ENCODE measurements around the gene TMEM79.
"Not testable (repeated sequence)": the region's sequence is repeated elsewhere in the genome, so short reads cannot be mapped to it uniquely, and the experiment has no call there.

TMEM79 gene

GRCh38 chr1:156308078-156308477 lies 24.0 kb downstream of the TMEM79 start:
- H3K4me3 ChIP-seq (ENCODE audit: control insufficient read depth, low read depth, low read length), result no peak overlapping the region
- no peak for DNase-seq (ENCODE audit: low read depth)
- TF ChIP-seq CTCF (IDR thresholded peaks at IDR 0.05; ENCODE audit: control insufficient read depth, insufficient read depth, low read depth, low read length, missing control alignments), result no peak

- TF ChIP-seq CTCF (IDR thresholded peaks at IDR 0.05; ENCODE audit: control insufficient read depth, insufficient read depth, low read depth, low read length, missing control alignments), result no peak
- H3K4me3 ChIP-seq (ENCODE audit: control insufficient read depth, low read depth, low read length), result no peak overlapping the region
- DNase-seq (ENCODE audit: low read depth), result no peak
Measured at GRCh38 chr1:156310962-156311361, 26.8 kb downstream of the TMEM79 start.

- no peak overlapping the region for H3K4me3 ChIP-seq (ENCODE audit: control insufficient read depth, low read depth, low read length)
- no peak for DNase-seq (ENCODE audit: low read depth)
- no peak for TF ChIP-seq CTCF (IDR thresholded peaks at IDR 0.05; ENCODE audit: control insufficient read depth, insufficient read depth, low read depth, low read length, missing control alignments)
Measured at GRCh38 chr1:156316909-156317308, 32.8 kb downstream of the TMEM79 start.

- DNase-seq (ENCODE audit: low read depth), result no peak
- peak; percentile 52 for TF ChIP-seq CTCF (IDR thresholded peaks at IDR 0.05; ENCODE audit: control insufficient read depth, insufficient read depth, low read depth, low read length, missing control alignments)
- H3K4me3 ChIP-seq (ENCODE audit: control insufficient read depth, low read depth, low read length), result no peak overlapping the region
Measured at GRCh38 chr1:156319664-156320063, 35.5 kb downstream of the TMEM79 start.

- no peak for DNase-seq (ENCODE audit: low read depth)
- no peak for TF ChIP-seq CTCF (IDR thresholded peaks at IDR 0.05; ENCODE audit: control insufficient read depth, insufficient read depth, low read depth, low read length, missing control alignments)
- no peak overlapping the region for H3K4me3 ChIP-seq (ENCODE audit: control insufficient read depth, low read depth, low read length)
Measured at GRCh38 chr1:156320560-156320959, 36.4 kb downstream of the TMEM79 start.

GRCh38 chr1:156323179-156323578 lies 39.1 kb downstream of the TMEM79 start:
- not testable (repeated sequence) for H3K4me3 ChIP-seq (ENCODE audit: control insufficient read depth, low read depth, low read length); DNase-seq (ENCODE audit: low read depth)

GRCh38 chr1:156336242-156336641 lies 52.1 kb downstream of the TMEM79 start:
- no peak for DNase-seq (ENCODE audit: low read depth)
- H3K4me3 ChIP-seq (ENCODE audit: control insufficient read depth, low read depth, low read length), result no peak overlapping the region; the same call in 1 of the 2 replicates
- TF ChIP-seq CTCF (IDR thresholded peaks at IDR 0.05; ENCODE audit: control insufficient read depth, insufficient read depth, low read depth, low read length, missing control alignments), result no peak

Measured in AG09309 (cell line).